Uterus (tissue), 2 donors: ENCODE measurements around the gene TCF23.

ENCODE experiments used
- CTCF ChIP-seq, 4 experiments: fragments of 200-600 bp in 2 of 4; fragments of 450-650 bp in 2 of 4; sonication (generic) in 2 of 4; IDR thresholded peaks; one replicate each; pipeline ENCODE4 v1.5.1; 2016 to 2019; ENCODE audit warnings: antibody characterized with exemption in 4 of 4, mild to moderate bottlenecking in 2 of 4, moderate library complexity in 1 of 4
- POLR2A ChIP-seq, 2 donors: fragments of 450-650 bp; IDR thresholded peaks; one replicate each; pipeline ENCODE4 v1.6.1; 2016; ENCODE audit warnings: antibody characterized with exemption in 2 of 2, mild to moderate bottlenecking in 1 of 2, moderate library complexity in 1 of 2

- no peak for TF ChIP-seq CTCF (IDR thresholded peaks at IDR 0.05)
- no peak for TF ChIP-seq POLR2A (IDR thresholded peaks at IDR 0.05)
Measured at GRCh38 chr2:27162151-27163121, 13.6 kb downstream of the TCF23 start.
